ENCODE results near the gene APCDD1L.

GRCh38 chr20:58438970-58439808, 76.0 kb downstream of the APCDD1L start:
- TF ChIP-seq POLR2AphosphoS5 (IDR thresholded peaks at IDR 0.05; ENCODE audit: low read depth, low read length) (no peak), POLR2A (IDR thresholded peaks at IDR 0.05; ENCODE audit: low read depth, low read length) (no peak)

All from GM12892 (cell line).